NCI-H774 (cell line): Measurements from ENCODE around the gene DSCAM.
"Not testable (repeated sequence)": the region's sequence is repeated elsewhere in the genome, so short reads cannot be mapped to it uniquely, and the experiment has no call there.

Experiments
- DNase-seq: peaks from one replicate; lab custom pipeline; 2025; lab: John Stamatoyannopoulos, UW

The DSCAM gene, protein sequence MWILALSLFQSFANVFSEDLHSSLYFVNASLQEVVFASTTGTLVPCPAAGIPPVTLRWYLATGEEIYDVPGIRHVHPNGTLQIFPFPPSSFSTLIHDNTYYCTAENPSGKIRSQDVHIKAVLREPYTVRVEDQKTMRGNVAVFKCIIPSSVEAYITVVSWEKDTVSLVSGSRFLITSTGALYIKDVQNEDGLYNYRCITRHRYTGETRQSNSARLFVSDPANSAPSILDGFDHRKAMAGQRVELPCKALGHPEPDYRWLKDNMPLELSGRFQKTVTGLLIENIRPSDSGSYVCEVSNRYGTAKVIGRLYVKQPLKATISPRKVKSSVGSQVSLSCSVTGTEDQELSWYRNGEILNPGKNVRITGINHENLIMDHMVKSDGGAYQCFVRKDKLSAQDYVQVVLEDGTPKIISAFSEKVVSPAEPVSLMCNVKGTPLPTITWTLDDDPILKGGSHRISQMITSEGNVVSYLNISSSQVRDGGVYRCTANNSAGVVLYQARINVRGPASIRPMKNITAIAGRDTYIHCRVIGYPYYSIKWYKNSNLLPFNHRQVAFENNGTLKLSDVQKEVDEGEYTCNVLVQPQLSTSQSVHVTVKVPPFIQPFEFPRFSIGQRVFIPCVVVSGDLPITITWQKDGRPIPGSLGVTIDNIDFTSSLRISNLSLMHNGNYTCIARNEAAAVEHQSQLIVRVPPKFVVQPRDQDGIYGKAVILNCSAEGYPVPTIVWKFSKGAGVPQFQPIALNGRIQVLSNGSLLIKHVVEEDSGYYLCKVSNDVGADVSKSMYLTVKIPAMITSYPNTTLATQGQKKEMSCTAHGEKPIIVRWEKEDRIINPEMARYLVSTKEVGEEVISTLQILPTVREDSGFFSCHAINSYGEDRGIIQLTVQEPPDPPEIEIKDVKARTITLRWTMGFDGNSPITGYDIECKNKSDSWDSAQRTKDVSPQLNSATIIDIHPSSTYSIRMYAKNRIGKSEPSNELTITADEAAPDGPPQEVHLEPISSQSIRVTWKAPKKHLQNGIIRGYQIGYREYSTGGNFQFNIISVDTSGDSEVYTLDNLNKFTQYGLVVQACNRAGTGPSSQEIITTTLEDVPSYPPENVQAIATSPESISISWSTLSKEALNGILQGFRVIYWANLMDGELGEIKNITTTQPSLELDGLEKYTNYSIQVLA (N-terminal part only)

GRCh38 chr21:40846587-40847411, at the start of gene DSCAM:
Gene DSCAM (minus strand): TSS chr21:40847158. CDS start chr21:40846661, 497 bp downstream.
- no peak for DNase-seq

DNA sequence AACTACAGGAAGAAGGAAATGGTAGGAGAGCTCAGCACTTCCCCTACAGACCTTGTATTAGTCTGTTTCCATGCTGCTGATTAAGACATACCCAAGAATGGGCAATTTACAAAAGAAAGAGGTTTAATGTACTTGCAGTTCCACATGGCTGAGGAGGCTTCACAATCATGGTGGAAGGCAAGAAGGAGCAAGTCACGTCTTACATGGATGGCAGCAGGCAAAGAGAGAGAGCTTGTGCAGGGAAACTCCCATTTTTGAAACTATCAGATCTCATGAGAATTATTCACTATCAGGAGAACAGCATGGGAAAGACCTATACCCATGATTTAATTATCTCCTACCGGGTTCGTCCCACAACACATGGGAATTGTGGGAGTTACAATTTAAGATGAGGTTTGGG, 48.7 kb upstream of the DSCAM start:
- DNase-seq: not testable (repeated sequence)

GRCh38 chr21:40886931-40887330, 40.0 kb upstream of the DSCAM start:
- no peak for DNase-seq

DNA sequence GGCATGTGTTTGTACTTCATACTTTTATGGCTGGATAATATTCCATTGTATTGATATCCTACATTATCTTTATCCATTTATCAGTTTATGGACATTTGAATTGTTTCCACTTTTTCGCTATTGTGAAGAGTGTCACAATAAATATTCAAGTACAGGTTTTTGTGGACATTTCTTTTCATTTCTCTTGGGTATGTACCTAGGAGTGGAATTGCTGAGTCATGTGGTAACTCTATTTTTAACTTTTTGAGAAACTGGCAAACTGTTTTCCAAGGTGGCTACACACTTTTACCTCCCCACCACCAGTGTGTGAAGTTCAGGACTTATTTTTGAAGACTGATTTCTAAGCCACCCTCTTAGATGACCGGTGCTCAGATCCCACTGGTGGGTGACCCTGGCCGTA, 39.0 kb upstream of the DSCAM start:
- DNase-seq: no peak

DNA sequence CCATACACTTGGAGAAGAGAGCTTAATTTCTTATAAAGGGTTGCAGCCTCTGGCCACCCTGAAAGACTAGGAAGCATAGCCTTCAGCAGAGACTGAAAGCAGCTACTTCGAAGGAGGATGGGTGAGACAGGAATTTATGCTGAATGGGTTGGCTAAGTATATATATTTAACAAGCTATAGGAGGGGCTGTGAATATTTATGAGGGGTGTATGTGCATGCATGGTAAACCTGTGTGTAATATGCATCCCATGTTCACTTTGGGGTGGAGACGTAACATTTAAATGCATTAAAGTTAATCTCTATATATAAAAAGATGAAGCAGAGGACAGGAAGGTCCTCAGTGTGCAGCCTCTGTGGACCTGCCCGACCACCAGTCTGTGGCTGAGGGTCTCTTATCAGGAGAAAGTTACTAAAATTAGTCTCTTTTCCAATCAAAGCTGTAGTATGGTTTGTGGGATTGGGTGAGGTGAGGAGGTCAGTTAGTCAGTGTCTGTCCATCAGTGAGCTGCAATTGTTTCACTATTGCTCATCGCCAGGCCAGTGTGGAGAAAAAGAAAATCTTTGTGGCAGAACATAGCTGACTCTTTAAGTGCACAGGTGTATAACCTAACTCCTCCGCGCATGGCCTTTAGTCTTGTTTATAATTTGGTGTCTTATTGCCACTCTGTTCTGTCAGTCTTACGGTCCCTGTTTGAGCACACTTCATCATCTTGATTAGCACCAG, 35.4 kb upstream of the DSCAM start:
- no peak for DNase-seq

DNA sequence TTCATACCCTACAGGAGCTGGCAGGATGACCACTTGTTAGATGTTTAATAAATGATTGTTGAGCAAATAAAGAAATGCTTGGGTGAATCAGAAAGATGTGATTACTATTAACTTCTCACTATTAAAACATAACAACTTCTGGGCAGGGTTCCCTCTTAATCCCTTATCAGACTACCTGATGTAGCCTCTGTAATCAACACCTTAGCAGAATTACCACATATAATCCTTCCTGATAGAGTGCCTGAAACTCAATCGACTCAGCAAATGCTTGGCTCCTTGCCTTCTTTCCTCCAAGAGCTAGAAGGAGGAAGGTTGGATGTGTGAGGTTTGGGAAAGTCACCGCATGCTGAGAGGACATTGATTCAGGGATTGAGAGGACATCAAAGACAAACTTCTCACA, 34.8 kb upstream of the DSCAM start:
- no peak for DNase-seq

- DNase-seq: no peak
Observed at GRCh38 chr21:40871099-40871498, 24.1 kb upstream of the DSCAM start.

DNA sequence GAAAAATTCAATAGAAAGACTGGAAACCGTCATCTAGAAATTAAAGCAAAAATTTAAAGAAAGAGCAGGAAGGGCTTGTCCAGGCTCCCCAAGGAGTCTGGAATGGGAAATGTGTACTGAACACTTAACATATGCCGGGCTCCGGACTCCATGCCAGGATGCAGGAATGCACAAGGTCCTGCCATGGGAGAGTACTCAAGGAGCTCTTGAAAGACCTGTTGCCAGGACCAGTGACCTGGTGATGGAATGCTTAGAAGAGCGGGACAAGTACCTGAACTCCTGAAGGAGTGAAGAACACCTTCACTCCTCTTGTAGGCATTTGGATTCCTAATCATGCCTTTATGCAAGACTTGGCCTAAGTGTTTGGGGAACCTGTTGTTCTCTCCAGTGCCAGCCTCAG, 16.9 kb upstream of the DSCAM start:
- no peak for DNase-seq

DNA sequence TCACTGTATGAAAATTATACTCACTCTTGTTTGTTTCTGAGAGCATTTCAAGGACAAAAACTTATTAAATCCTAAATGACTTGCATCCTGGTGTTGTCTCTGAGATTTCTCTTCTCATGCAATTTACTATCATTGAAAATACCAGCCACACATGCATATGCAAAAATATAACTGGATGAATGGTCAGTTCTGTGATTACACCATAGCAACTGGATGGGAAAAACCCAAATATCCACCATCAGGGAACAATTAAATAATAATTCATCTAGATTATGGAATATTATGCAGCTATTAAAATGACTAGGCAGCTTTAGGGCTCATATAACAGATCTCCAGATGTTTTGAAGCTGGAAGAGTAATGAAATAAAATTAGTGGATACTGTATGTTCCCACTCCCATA, 11.6 kb upstream of the DSCAM start:
- DNase-seq: no peak

- DNase-seq: no peak
Observed at GRCh38 chr21:40853956-40854688, 7.2 kb upstream of the DSCAM start.

GRCh38 chr21:40852563-40852962, 5.6 kb upstream of the DSCAM start:
- DNase-seq: no peak

DNA sequence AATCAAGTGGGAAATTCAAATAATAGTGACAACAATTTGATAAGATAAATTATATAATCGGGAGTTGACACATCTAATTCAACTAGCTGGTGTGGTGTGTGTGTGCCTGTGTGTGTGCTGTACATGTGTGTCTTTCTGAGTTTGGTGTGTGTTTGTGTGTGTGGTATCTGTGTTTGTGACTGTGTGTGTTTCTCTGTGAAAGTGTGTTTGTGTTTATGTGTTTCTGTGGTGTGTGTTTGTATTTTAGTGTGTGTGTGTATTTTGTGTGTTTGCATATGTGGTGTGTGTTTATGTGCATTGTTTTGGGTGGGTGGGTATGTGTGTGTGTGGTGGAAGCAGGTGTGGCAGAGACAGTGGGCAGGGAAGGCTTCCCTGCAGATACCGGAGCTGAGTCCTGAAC, 4.8 kb upstream of the DSCAM start:
- no peak for DNase-seq

DNA sequence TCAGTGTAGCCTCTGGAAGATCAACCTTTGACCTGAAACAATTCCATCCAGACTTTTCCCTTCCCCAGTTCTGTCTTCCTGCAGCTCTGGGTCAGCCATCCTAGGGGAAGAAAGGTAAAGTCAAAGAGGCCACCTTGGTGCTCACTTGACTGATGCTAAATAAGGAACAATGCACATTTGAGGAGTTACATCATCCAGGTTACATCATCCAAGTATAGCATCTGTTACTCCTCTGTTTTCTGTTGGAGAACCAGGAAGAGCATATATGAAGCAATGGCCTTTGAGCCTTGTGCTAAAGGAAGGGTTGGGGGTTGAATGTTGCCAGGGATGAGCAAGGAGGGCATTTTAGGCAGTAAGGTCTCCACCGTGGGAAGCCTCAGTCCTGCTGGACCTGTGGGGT, 3.1 kb upstream of the DSCAM start:
- no peak for DNase-seq

DNA sequence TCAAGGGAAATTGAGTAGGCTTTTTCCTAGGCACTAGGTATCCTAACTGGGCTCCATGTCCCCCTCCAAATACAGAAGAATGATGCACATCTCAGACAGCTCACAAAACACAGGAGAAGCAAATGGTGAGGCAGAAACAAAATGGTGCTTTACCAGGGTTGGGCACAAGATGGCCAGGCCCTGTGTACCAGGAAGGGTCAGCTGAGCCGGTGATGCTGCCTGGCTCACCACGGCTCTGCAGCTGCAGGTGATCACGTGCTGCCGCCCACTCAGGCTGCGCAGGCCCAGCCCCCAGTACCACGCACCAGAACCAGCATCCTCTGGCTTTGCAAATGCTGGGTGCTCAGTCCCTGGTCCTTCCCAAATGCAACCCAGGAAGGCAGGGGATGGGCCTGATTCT, 993 bp upstream of the DSCAM start:
- DNase-seq: no peak

GRCh38 chr21:40846103-40846502, 855 bp downstream of the DSCAM start:
- DNase-seq: no peak

DNA sequence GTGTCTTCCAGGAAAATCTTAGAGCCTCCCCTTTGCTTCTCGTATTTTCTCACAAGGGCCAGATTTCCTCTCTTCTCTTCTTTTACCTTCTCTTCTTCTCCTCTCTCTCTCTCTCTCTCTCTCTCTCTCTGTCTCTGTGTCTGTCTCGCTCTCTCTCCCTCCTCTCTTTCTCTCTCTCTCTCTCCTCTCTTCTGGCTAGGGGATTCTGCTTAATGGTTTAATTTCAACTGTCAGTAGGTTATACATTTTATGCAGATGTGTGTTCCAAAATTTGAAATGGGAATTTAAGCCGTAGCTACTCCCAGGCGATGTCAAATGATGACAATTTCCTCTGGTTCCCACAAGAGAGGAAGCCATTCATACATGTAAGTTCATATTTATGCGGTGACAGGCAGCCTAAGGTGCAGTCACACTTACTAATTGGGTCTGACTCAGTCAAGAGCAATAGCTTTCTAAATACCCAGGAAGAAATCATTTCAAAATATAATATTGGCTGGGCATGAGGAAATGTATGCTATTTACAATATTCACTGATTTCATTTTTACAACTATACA, 1.4 kb downstream of the DSCAM start:
- DNase-seq: no peak

DNA sequence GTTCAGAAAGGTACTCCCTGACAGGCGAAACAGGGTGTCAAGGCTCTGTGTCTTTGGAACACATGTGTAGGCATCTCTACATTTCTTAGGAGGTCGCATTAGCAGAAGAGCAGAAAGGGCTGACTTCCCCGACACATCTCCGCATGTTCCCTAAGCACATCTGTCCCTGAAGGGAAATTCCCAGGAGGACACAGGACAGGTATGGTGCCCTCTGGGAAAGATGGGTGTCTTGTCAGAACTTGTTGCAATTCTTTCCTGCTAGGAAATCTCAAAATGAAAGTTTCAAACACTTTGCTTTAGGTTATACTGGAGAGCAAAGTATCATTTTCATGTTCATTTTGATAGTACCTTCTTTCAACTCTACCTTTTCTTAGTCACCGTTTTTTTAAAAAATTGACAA, 2.0 kb downstream of the DSCAM start:
- DNase-seq: no peak

DNA sequence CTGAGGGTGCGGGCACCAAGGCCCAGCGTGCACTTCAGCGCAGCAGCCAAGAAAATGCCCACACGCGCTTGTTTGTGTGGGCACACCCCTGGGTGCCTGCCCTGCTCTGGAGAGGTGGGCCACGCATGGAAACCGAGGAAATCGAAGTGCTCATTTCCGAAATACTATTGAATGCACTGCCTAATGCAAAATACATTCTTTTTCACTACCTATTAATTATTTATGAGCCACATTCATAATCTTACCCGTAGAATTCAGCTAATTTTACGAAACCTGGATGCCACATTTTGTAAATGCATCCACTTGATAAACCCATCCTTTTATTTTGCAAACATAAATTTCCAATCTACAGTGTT, 4.8 kb downstream of the DSCAM start:
- no peak for DNase-seq

GRCh38 chr21:40841524-40842196, 5.3 kb downstream of the DSCAM start:
- peak; percentile 39 for DNase-seq
